SK-N-SH (cell line): ENCODE measurements around the gene SH3D19. TPM values are rescaled to one million over a fixed set of nuclear protein-coding genes. Genes with fewer than 3 reads are reported as not detected.

Experiments used
- CTCF ChIA-PET: fragments of 300-600, 350-600 bp; formaldehyde crosslinking; extraction: SDS; loops from one replicate; lab custom pipeline; 2021; lab: Yijun Ruan, JAX
- POLR2A ChIA-PET: fragments of 350-600 bp; sonication (Branson Sonifier 250); formaldehyde crosslinking; extraction: SDS; loops from one replicate; lab custom pipeline; 2020; ENCODE audit warnings: antibody characterized with exemption, inconsistent platforms; lab: Yijun Ruan, JAX
- DNase-seq: peaks from one replicate; pipeline ENCODE4 v3.0.0; 2012
- H2AFZ ChIP-seq: fragments of 200-600 bp; sonication (generic); 2 replicates; pipeline ENCODE4 v1.8.1; 2016; ENCODE audit warnings: antibody characterized with exemption, mild to moderate bottlenecking, low read depth
- H3F3A ChIP-seq: fragments of 200-600 bp; sonication (generic); replicated peaks from 2 replicates; pipeline ENCODE3; 2016; ENCODE audit warnings: antibody characterized with exemption, mild to moderate bottlenecking; ENCODE audit not compliant: insufficient read depth
- H3K27ac ChIP-seq, 2 experiments: fragments of 200-500 bp in 1 of 2; fragments of 200-600 bp in 1 of 2; sonication (Bioruptor generic) in 1 of 2; sonication (generic), shearing (Covaris generic) in 1 of 2; 2 replicates each; pipeline versions ENCODE4 v1.5.1 to v1.6.1; 2014 to 2016; ENCODE audit warnings: low read depth in 2 of 2, inconsistent platforms in 1 of 2, low read length in 1 of 2, mild to moderate bottlenecking in 1 of 2, mixed read lengths in 1 of 2
- H3K27me3 ChIP-seq: fragments of 200-600 bp; sonication (generic), shearing (Covaris generic); 2 replicates; pipeline ENCODE4 v1.6.1; 2016; ENCODE audit warnings: mixed run types; ENCODE audit not compliant: insufficient read depth
- H3K36me3 ChIP-seq, 2 experiments: fragments of 200-500 bp in 1 of 2; fragments of 200-600 bp in 1 of 2; sonication (Bioruptor generic) in 1 of 2; sonication (generic) in 1 of 2; replicated peaks in 1 of 2; 2 replicates each; pipeline versions ENCODE3 to v1.5.1; 2014 to 2016; ENCODE audit warnings: low read length in 1 of 2, mild to moderate bottlenecking in 1 of 2; ENCODE audit not compliant: insufficient read depth in 2 of 2, control insufficient read depth in 1 of 2
- H3K4me1 ChIP-seq, 2 experiments: fragments of 200-500 bp in 1 of 2; fragments of 200-600 bp in 1 of 2; sonication (Bioruptor generic) in 1 of 2; sonication (generic), shearing (Covaris generic) in 1 of 2; 2 replicates each; pipeline versions ENCODE4 v1.5.1 to v1.6.1; 2014 to 2016; ENCODE audit warnings: low read depth in 1 of 2, low read length in 1 of 2, mixed run types in 1 of 2; ENCODE audit not compliant: insufficient read depth in 2 of 2, control insufficient read depth in 1 of 2
- H3K4me2 ChIP-seq: fragments of 200-600 bp; sonication (generic), shearing (Covaris generic); 2 replicates; pipeline ENCODE4 v1.6.1; 2017; ENCODE audit warnings: mixed run types
- H3K4me3 ChIP-seq, 2 experiments: fragments of 200-500 bp in 1 of 2; fragments of 200-600 bp in 1 of 2; sonication (Bioruptor generic) in 1 of 2; sonication (generic), shearing (Covaris generic) in 1 of 2; 2 replicates each; pipeline versions ENCODE4 v1.5.1 to v1.8.1; 2014 to 2016; ENCODE audit warnings: low read depth in 2 of 2, inconsistent platforms in 1 of 2, low read length in 1 of 2, mild to moderate bottlenecking in 1 of 2, mixed read lengths in 1 of 2, moderate library complexity in 1 of 2
- H3K79me2 ChIP-seq: fragments of 200-600 bp; sonication (generic); 2 replicates; pipeline ENCODE4 v1.8.1; 2017; ENCODE audit warnings: mild to moderate bottlenecking; ENCODE audit not compliant: insufficient read depth
- H3K9ac ChIP-seq: fragments of 200-600 bp; sonication (generic); 2 replicates; pipeline ENCODE4 v1.6.1; 2017; ENCODE audit warnings: mixed run types
- H3K9me2 ChIP-seq: fragments of 200-600 bp; sonication (generic); 2 replicates; pipeline ENCODE4 v1.6.1; 2017; ENCODE audit warnings: mixed run types
- H3K9me3 ChIP-seq: fragments of 200-600 bp; sonication (generic); 2 replicates; pipeline ENCODE4 v1.6.1; 2017; ENCODE audit warnings: mixed run types, mild to moderate bottlenecking, moderate library complexity
- H4K20me1 ChIP-seq: fragments of 200-600 bp; sonication (generic); 2 replicates; pipeline ENCODE4 v1.6.1; 2017; ENCODE audit warnings: mild to moderate bottlenecking, mixed run types; ENCODE audit not compliant: insufficient read depth
- ELF1 ChIP-seq: IDR thresholded peaks from 2 replicates; pipeline ENCODE4 v1.4.0; 2012
- EP300 ChIP-seq, 2 experiments: IDR thresholded peaks; 2 replicates each; pipeline versions ENCODE4 v1.4.0 to v1.6.1; 2012; ENCODE audit warnings: borderline replicate concordance in 1 of 2, low read depth in 1 of 2, low read length in 1 of 2
- FOSL2 ChIP-seq: IDR thresholded peaks from 2 replicates; pipeline ENCODE4 v1.4.0; 2012; ENCODE audit warnings: low read depth, mild to moderate bottlenecking, moderate library complexity, borderline replicate concordance
- FOXJ3 ChIP-seq: sonication (generic); formaldehyde crosslinking; IDR thresholded peaks from 2 replicates; pipeline ENCODE4 v1.5.1; 2020; ENCODE audit warnings: mild to moderate bottlenecking, missing genetic modification reagents
- FOXM1 ChIP-seq: IDR thresholded peaks from 2 replicates; pipeline ENCODE4 v1.4.0; 2012; ENCODE audit warnings: low read depth, mild to moderate bottlenecking
- GATA2 ChIP-seq: sonication (generic); formaldehyde crosslinking; IDR thresholded peaks from 2 replicates; pipeline ENCODE4 v1.5.0; 2020; ENCODE audit warnings: mild to moderate bottlenecking, missing genetic modification reagents
- IRF3 ChIP-seq: fragments of 150-350 bp; IDR thresholded peaks from 2 replicates; pipeline ENCODE4 v1.6.1; 2016; ENCODE audit warnings: mild to moderate bottlenecking, low read depth, low read length
- NFIC ChIP-seq: IDR thresholded peaks from 2 replicates; pipeline ENCODE4 v1.4.0; 2012; ENCODE audit warnings: borderline replicate concordance
- PBX3 ChIP-seq: IDR thresholded peaks from 2 replicates; pipeline ENCODE4; 2012
- RAD21 ChIP-seq: IDR thresholded peaks from 2 replicates; pipeline ENCODE4 v1.6.1; 2012; ENCODE audit warnings: mild to moderate bottlenecking, low read length
- REST ChIP-seq: IDR thresholded peaks from 2 replicates; pipeline ENCODE4 v1.6.1; 2012; ENCODE audit warnings: mild to moderate bottlenecking, low read depth, low read length, moderate library complexity
- RFX5 ChIP-seq: IDR thresholded peaks from 2 replicates; pipeline ENCODE4 v1.6.1; 2012; ENCODE audit warnings: mild to moderate bottlenecking, improper control_type of control experiment, low read length
- SMC3 ChIP-seq: IDR thresholded peaks from 2 replicates; pipeline ENCODE4 v1.6.1; 2012; ENCODE audit warnings: low read depth, low read length, improper control_type of control experiment
- YY1 ChIP-seq: IDR thresholded peaks from 2 replicates; pipeline ENCODE4 v1.4.0; 2012; ENCODE audit warnings: low read depth, mild to moderate bottlenecking
- WGBS: methylation state at CpG from one replicate; pipeline ENCODE4 v1.1.6; 2017; ENCODE audit warnings: low lambda C conversion rate; 5-methylcytosine and 5-hydroxymethylcytosine counted together
- polyA plus RNA-seq, 3 experiments: library from polyadenylated mRNA; depleted of rRNA; stranded (reverse); fragments of >200 nt; gene quantifications; 2 replicates each; pipeline ENCODE4 v1.2.3, GENCODE V29; 2012

The SH3D19 gene
- polyA plus RNA-seq, 1 of the 3 experiments (the other 2 are of a cell fraction) = 7.1 TPM

- no peaks in the 10 kb centered on the region for H3K27me3 ChIP-seq
- CTCF ChIA-PET = interaction anchor here (1.1 to 4.4 kb wide), 2 partner anchors 14 to 1266 kb away, joined by 3 to 22 read pairs; no protein-coding TSS in a partner anchor
- no peak for DNase-seq
- peaks cover 7 to 10% of the 10 kb centered on the region in 2 experiments; a peak in 2 of 4 replicates for H3K4me1 ChIP-seq
- H3K79me2 ChIP-seq = peaks cover 50% of the 10 kb centered on the region
- POLR2A ChIA-PET = no interaction called here
- no peak overlapping the region for H3K4me3 ChIP-seq
- WGBS = 94% methylated on average over 2 of the region's 2 CpGs
- no peaks in the 10 kb centered on the region for H3K9me2 ChIP-seq
- H4K20me1 ChIP-seq = peaks cover 47% of the 10 kb centered on the region
- no peak overlapping the region for H3K4me2 ChIP-seq
- H3K36me3 ChIP-seq = peaks cover 54 to 73% of the 10 kb centered on the region in 2 experiments
- H2AFZ ChIP-seq = no peak overlapping the region
- H3K9ac ChIP-seq = no peak overlapping the region
- TF ChIP-seq FOSL2 = no peak
- TF ChIP-seq SMC3 = no peak
- TF ChIP-seq, all 33 proteins: peak for 0
- Histone ChIP-seq H3K27ac (peak overlapping the region in 1 of 2 experiments; percentile 6; a peak in 1 of 4 replicates), H3K9me3 (no peaks in the 10 kb centered on the region), H3F3A (peaks cover 51% of the 10 kb centered on the region)
These were observed 221.6 kb downstream of the SH3D19 start for GRCh38 chr4:151103758-151104157.

GRCh38 chr4:151100531-151100930 lies 224.9 kb downstream of the SH3D19 start:
- Histone ChIP-seq H3K9me3 (no peaks in the 10 kb centered on the region), H3K27me3 (no peaks in the 10 kb centered on the region), H3K4me3 (peak overlapping the region; percentile 83 to 84), H4K20me1 (peaks cover 45% of the 10 kb centered on the region), H3K36me3 (peaks cover 45 to 50% of the 10 kb centered on the region in 2 experiments), H3K79me2 (peaks cover 50% of the 10 kb centered on the region), H3K4me2 (peak overlapping the region; percentile 82), H3F3A (peaks cover 34% of the 10 kb centered on the region), H3K9me2 (no peaks in the 10 kb centered on the region), H3K27ac (peak overlapping the region in 1 of 2 experiments; percentile 7; a peak in 1 of 4 replicates), H3K4me1 (peaks cover 7 to 10% of the 10 kb centered on the region in 2 experiments; a peak in 2 of 4 replicates), H2AFZ (no peak overlapping the region; the same call in 1 of the 2 replicates), H3K9ac (peak overlapping the region; percentile 97)
- 2% methylated on average over 3 of the region's 3 CpGs for whole genome bisulfite sequencing
- ChIA-PET POLR2A (interaction anchor here (1.2 kb wide), 1 partner anchor 224 kb away, joined by 3 read pairs; no protein-coding TSS in a partner anchor), CTCF (interaction anchor here (0.8 to 2.4 kb wide), 4 partner anchors 17 to 267 kb away, joined by 3 to 9 read pairs (median 4); no protein-coding TSS in a partner anchor)
- no peak for DNase-seq
- TF ChIP-seq RFX5 = no peak
- no peak for TF ChIP-seq YY1
- TF ChIP-seq SMC3 = no peak
- no peak for TF ChIP-seq ELF1
- no peak for TF ChIP-seq FOSL2
- TF ChIP-seq PBX3 = no peak
- no peak for TF ChIP-seq EP300 (IDR thresholded peaks at IDR 0.05; ENCODE audit: borderline replicate concordance in 1 of 2, low read depth in 1 of 2, low read length in 1 of 2)

DNA sequence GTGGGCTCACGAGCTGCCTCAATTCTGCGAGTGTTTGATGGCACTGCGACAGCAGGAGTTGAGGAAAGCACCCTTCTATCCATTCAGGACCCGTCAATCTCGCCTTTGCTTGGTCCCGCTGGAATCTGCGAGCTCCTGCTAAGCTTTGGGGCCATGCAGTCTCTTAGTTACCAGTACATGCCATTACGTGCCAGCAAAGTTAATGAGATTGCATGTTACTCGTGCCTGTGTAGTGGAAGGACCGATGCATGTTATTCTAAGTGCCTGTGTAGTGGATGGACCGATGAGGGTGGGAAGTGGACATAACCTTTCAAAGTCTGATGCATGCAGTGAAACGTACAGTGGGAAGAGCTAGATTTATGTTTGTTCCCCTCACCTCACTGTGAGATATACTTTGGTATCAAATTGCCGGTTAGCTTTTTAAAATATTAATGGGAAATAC lies 225.4 kb downstream of the SH3D19 start:
- H3K27ac ChIP-seq = peak overlapping the region; percentile 70 to 80
- ChIA-PET CTCF (interaction anchor here (0.8 to 2.4 kb wide), 4 partner anchors 18 to 268 kb away, joined by 3 to 9 read pairs (median 4); no protein-coding TSS in a partner anchor), POLR2A (interaction anchor here (1.2 kb wide), 1 partner anchor 224 kb away, joined by 3 read pairs; no protein-coding TSS in a partner anchor)
- H3F3A ChIP-seq = peaks cover 31% of the 10 kb centered on the region
- peaks cover 45% of the 10 kb centered on the region for H4K20me1 ChIP-seq
- H3K4me2 ChIP-seq = peak overlapping the region; percentile 82
- DNase-seq = peak; percentile 37
- H3K9me3 ChIP-seq = no peaks in the 10 kb centered on the region
- H3K4me3 ChIP-seq = peak overlapping the region; percentile 83 to 84
- H2AFZ ChIP-seq = peak overlapping the region; percentile 67; the same call in 1 of the 2 replicates
- H3K79me2 ChIP-seq = peaks cover 50% of the 10 kb centered on the region
- no peaks in the 10 kb centered on the region for H3K9me2 ChIP-seq
- H3K4me1 ChIP-seq = peaks cover 7 to 10% of the 10 kb centered on the region in 2 experiments; a peak in 2 of 4 replicates
- no peaks in the 10 kb centered on the region for H3K27me3 ChIP-seq
- WGBS = under 1% methylated on average over 3 of the region's 13 CpGs
- peaks cover 42 to 44% of the 10 kb centered on the region in 2 experiments for H3K36me3 ChIP-seq
- peak overlapping the region; percentile 97 for H3K9ac ChIP-seq
- TF ChIP-seq NFIC (no peak), IRF3 (no peak), FOXJ3 (CRISPR knock-in tag) (no peak), REST (no peak), GATA2 (no peak), EP300 (IDR thresholded peaks at IDR 0.05; ENCODE audit: borderline replicate concordance in 1 of 2, low read depth in 1 of 2, low read length in 1 of 2) (no peak), RAD21 (no peak), FOXM1 (no peak)
